Natural killer cell (primary cell): ENCODE results near the gene PLEKHG1. TPM values are rescaled to one million over a fixed set of nuclear protein-coding genes. Genes with fewer than 3 reads are reported as not detected.

Experiments
- ATAC-seq, 3 donors: fragments of 150-1000 bp in 2 of 3; fragments of 200-7000 bp in 1 of 3; cut with Tn5 transposase; 1 replicate in 1 of 3; 2 replicates in 2 of 3; pipeline ENCODE4 v1.10.0; 2021; ENCODE audit warnings: mild to moderate bottlenecking in 2 of 3, moderate library complexity in 2 of 3
- DNase-seq, 2 donors: peaks; one replicate each; pipeline versions ENCODE4 v3.0.0 to v3.0.0-alpha.2; 2013 to 2021; ENCODE audit warnings: mixed read lengths in 1 of 2
- H3K27ac ChIP-seq: one replicate; pipeline ENCODE4 v1.5.1; 2013; ENCODE audit warnings: mild to moderate bottlenecking, low read length
- H3K27me3 ChIP-seq: one replicate; pipeline ENCODE4 v1.6.1; 2013; ENCODE audit warnings: low read length; ENCODE audit not compliant: control insufficient read depth, insufficient read depth
- H3K36me3 ChIP-seq: one replicate; pipeline ENCODE4 v1.6.1; 2013; ENCODE audit warnings: low read length; ENCODE audit not compliant: control insufficient read depth, insufficient read depth
- H3K4me1 ChIP-seq: one replicate; pipeline ENCODE4 v1.6.1; 2013; ENCODE audit warnings: low read length; ENCODE audit not compliant: control insufficient read depth, insufficient read depth
- H3K4me3 ChIP-seq: one replicate; pipeline ENCODE4 v1.5.1; 2013; ENCODE audit warnings: low read length
- H3K9me3 ChIP-seq: one replicate; pipeline ENCODE4 v1.6.1; 2013; ENCODE audit warnings: low read length; ENCODE audit not compliant: control insufficient read depth, insufficient read depth
- H3K27ac Mint-ChIP-seq, 2 donors: one replicate each; pipeline ENCODE4 v1.8.0; 2022; ENCODE audit warnings: mild to moderate bottlenecking in 2 of 2, mixed read lengths in 2 of 2, moderate library complexity in 1 of 2
- H3K27me3 Mint-ChIP-seq, 2 donors: one replicate each; pipeline ENCODE4 v1.8.0; 2022; ENCODE audit warnings: low read depth in 2 of 2, mixed read lengths in 2 of 2
- H3K36me3 Mint-ChIP-seq: one replicate; pipeline ENCODE4 v1.8.0; 2022; ENCODE audit warnings: mixed read lengths
- H3K4me1 Mint-ChIP-seq, 2 donors: one replicate each; pipeline ENCODE4 v1.8.0; 2022; ENCODE audit warnings: mixed read lengths in 2 of 2
- H3K4me3 Mint-ChIP-seq: one replicate; pipeline ENCODE4 v1.8.0; 2022; ENCODE audit warnings: mild to moderate bottlenecking, moderate library complexity, mixed read lengths
- H3K9me3 Mint-ChIP-seq, 2 donors: one replicate each; pipeline ENCODE4 v1.8.0; 2022; ENCODE audit warnings: mixed read lengths in 2 of 2
- CTCF ChIP-seq: fragments of 200-600 bp; IDR thresholded peaks from one replicate; pipeline ENCODE4 v1.8.0; 2022; ENCODE audit warnings: antibody characterized with exemption
- WGBS: methylation state at CpG from one replicate; pipeline ENCODE4 v1.1.7; 2013; ENCODE audit warnings: missing lambda C conversion rate; ENCODE audit not compliant: insufficient coverage; 5-methylcytosine and 5-hydroxymethylcytosine counted together
- intact Hi-C: fragments of 100-400 bp; cut with micrococcal nuclease; formaldehyde crosslinking; loops from one replicate; pipeline ENCODE4 v1.14.2; 2022
- total RNA-seq, 4 donors: library from RNA; stranded (reverse); fragments of 120-200 nt in 1 of 4; gene quantifications; one replicate each; pipeline versions ENCODE4 v1.2.3 to v1.2.4, GENCODE V29; 2013 to 2022

The PLEKHG1 gene
- total RNA-seq, 3 donors from 2014 or later (not counting 1 experiment from before 2014, with no cell fraction given) = 0.29 to 1.4 (median 0.54) TPM

GRCh38 chr6:150567380-150567779 is 32.3 kb upstream of the PLEKHG1 start:
- DNase-seq = no peak
- Histone ChIP-seq H3K27ac (no peak overlapping the region), H3K4me3 (no peak overlapping the region), H3K4me1 (no peaks in the 10 kb centered on the region), H3K9me3 (no peaks in the 10 kb centered on the region), H3K27me3 (no peaks in the 10 kb centered on the region), H3K36me3 (no peaks in the 10 kb centered on the region)
- H3K4me3 Mint-ChIP-seq = no peak overlapping the region
- no peak for ATAC-seq
- H3K27me3 Mint-ChIP-seq = peaks cover 3 to 9% of the 10 kb centered on the region in 2 donors
- TF ChIP-seq CTCF = no peak
- no peak overlapping the region for H3K27ac Mint-ChIP-seq
- WGBS = 92% methylated on average over 3 of the region's 3 CpGs
- no peaks in the 10 kb centered on the region for H3K36me3 Mint-ChIP-seq
- no peaks in the 10 kb centered on the region for H3K4me1 Mint-ChIP-seq
- intact Hi-C loops = no loop called here
- H3K9me3 Mint-ChIP-seq = no peaks in the 10 kb centered on the region

GRCh38 chr6:150567823-150568383 is 31.8 kb upstream of the PLEKHG1 start:
- H3K36me3 ChIP-seq = no peaks in the 10 kb centered on the region
- Mint-ChIP-seq H3K9me3 (no peaks in the 10 kb centered on the region), H3K27me3 (peaks cover 8 to 11% of the 10 kb centered on the region in 2 donors), H3K4me3 (no peak overlapping the region), H3K36me3 (no peaks in the 10 kb centered on the region), H3K4me1 (no peaks in the 10 kb centered on the region), H3K27ac (no peak overlapping the region)
- ATAC-seq = no peak
- TF ChIP-seq CTCF = no peak
- no peak overlapping the region for H3K27ac ChIP-seq
- intact Hi-C loops = no loop called here
- WGBS = 90% methylated on average over 3 of the region's 3 CpGs
- no peaks in the 10 kb centered on the region for H3K27me3 ChIP-seq
- DNase-seq = no peak
- H3K4me1 ChIP-seq = no peaks in the 10 kb centered on the region
- no peak overlapping the region for H3K4me3 ChIP-seq
- no peaks in the 10 kb centered on the region for H3K9me3 ChIP-seq

GRCh38 chr6:150568560-150568959 is 31.1 kb upstream of the PLEKHG1 start:
- intact Hi-C loops = no loop called here
- Histone ChIP-seq H3K27ac (no peak overlapping the region), H3K4me1 (no peaks in the 10 kb centered on the region), H3K9me3 (no peaks in the 10 kb centered on the region), H3K4me3 (no peak overlapping the region), H3K36me3 (no peaks in the 10 kb centered on the region), H3K27me3 (no peaks in the 10 kb centered on the region)
- no peak for DNase-seq
- TF ChIP-seq CTCF = no peak
- Mint-ChIP-seq H3K36me3 (no peaks in the 10 kb centered on the region), H3K4me1 (no peaks in the 10 kb centered on the region), H3K27ac (no peak overlapping the region), H3K9me3 (no peaks in the 10 kb centered on the region), H3K4me3 (no peak overlapping the region), H3K27me3 (peaks cover 12 to 14% of the 10 kb centered on the region in 2 donors)
- WGBS = 97% methylated on average over 2 of the region's 3 CpGs
- ATAC-seq = no peak

- no peak for DNase-seq
- no peaks in the 10 kb centered on the region for H3K36me3 Mint-ChIP-seq
- ATAC-seq = no peak
- Histone ChIP-seq H3K4me1 (no peaks in the 10 kb centered on the region), H3K27me3 (no peaks in the 10 kb centered on the region), H3K27ac (no peak overlapping the region), H3K36me3 (no peaks in the 10 kb centered on the region), H3K4me3 (no peak overlapping the region), H3K9me3 (no peaks in the 10 kb centered on the region)
- no peak overlapping the region for H3K4me3 Mint-ChIP-seq
- no peaks in the 10 kb centered on the region for H3K9me3 Mint-ChIP-seq
- peaks cover 16 to 20% of the 10 kb centered on the region in 2 donors for H3K27me3 Mint-ChIP-seq
- WGBS = 94% methylated on average over 2 of the region's 2 CpGs
- intact Hi-C loops = no loop called here
- no peak overlapping the region for H3K27ac Mint-ChIP-seq
- no peaks in the 10 kb centered on the region for H3K4me1 Mint-ChIP-seq
- no peak for TF ChIP-seq CTCF
Observed at GRCh38 chr6:150569161-150569560, 30.5 kb upstream of the PLEKHG1 start.
